ENCODE data around the gene VCX.

DNA sequence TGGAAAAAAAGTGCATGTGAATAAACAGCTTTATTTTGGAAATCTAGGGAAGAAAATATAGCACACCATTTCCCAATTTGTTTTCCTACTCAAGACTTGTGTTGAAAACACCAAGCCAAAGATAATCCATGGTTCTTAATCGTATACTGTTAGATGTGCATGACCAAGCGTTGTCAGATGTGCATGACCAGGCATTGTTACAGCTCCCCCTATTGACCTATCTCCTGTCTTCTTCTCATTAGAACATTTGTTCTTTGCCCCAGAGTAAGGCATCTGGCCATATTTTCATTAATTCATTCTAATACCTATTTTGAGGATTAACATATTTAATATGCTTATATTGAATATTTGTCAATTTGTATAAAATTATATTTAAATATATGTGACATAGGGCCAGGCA, 14.4 kb upstream of the VCX start:
- TF ChIP-seq POLR2A (IDR thresholded peaks at IDR 0.05; ENCODE audit: low read length) (no peak), GATA1 (IDR thresholded peaks at IDR 0.05; ENCODE audit: low read depth, low read length) (no peak)
